ENCODE data around the gene IFT88. TPM values are rescaled to one million over a fixed set of nuclear protein-coding genes. Genes with fewer than 3 reads are reported as not detected.
"Not testable (repeated sequence)": the region's sequence is repeated elsewhere in the genome, so short reads cannot be mapped to it uniquely, and the experiment has no call there.

The IFT88 gene
- total RNA-seq, 1 experiment from 2014 or later = 19.4 TPM

GRCh38 chr13:20672772-20673171 lies 105.8 kb downstream of the IFT88 start:
- TF ChIP-seq CTCF (conservative IDR thresholded peaks at IDR 0.05; ENCODE audit: low read depth, low read length) = no peak
- TF ChIP-seq EZH2 (IDR thresholded peaks at IDR 0.05; ENCODE audit: borderline replicate concordance, low read depth, low read length, poor library complexity, severe bottlenecking) = no peak
- ChIA-PET CTCF (no interaction called here), POLR2A (ENCODE audit: low non-redundant PET) (no interaction called here)
- DNase-seq (ENCODE audit: low spot score) = no peak
- no peaks in the 10 kb centered on the region for H3K36me3 ChIP-seq (ENCODE audit: insufficient read depth, low read length, poor library complexity, severe bottlenecking)
- H3K4me3 ChIP-seq (ENCODE audit: low read depth, low read length, poor library complexity, severe bottlenecking) = no peak overlapping the region
- intact Hi-C loops (cut with micrococcal nuclease; ENCODE audit: unreplicated experiment) = no loop called here
- H3K27ac ChIP-seq (ENCODE audit: low read depth, low read length, poor library complexity, severe bottlenecking) = no peak overlapping the region
- BruUV-seq (replicated peaks) = no TSS peak
- H3K4me1 ChIP-seq (ENCODE audit: insufficient read depth, low read length, poor library complexity, severe bottlenecking) = no peaks in the 10 kb centered on the region
- H3K27me3 ChIP-seq (replicated peaks; ENCODE audit: insufficient read depth, low read depth, low read length, poor library complexity) = no peaks in the 10 kb centered on the region
- H3K9me3 ChIP-seq (ENCODE audit: low read depth, low read length, poor library complexity, severe bottlenecking) = no peaks in the 10 kb centered on the region

- no peak for DNase-seq (ENCODE audit: low spot score)
- H3K4me1 ChIP-seq (ENCODE audit: insufficient read depth, low read length, poor library complexity, severe bottlenecking) = no peaks in the 10 kb centered on the region
- intact Hi-C loops (cut with micrococcal nuclease; ENCODE audit: unreplicated experiment) = no loop called here
- CTCF ChIA-PET = no interaction called here
- no TSS peak for BruUV-seq (replicated peaks)
- H3K4me3 ChIP-seq (ENCODE audit: low read depth, low read length, poor library complexity, severe bottlenecking) = no peak overlapping the region
- no peaks in the 10 kb centered on the region for H3K36me3 ChIP-seq (ENCODE audit: insufficient read depth, low read length, poor library complexity, severe bottlenecking)
- TF ChIP-seq EZH2 (IDR thresholded peaks at IDR 0.05; ENCODE audit: borderline replicate concordance, low read depth, low read length, poor library complexity, severe bottlenecking) (no peak), CTCF (conservative IDR thresholded peaks at IDR 0.05; ENCODE audit: low read depth, low read length) (no peak)
- H3K27ac ChIP-seq (ENCODE audit: low read depth, low read length, poor library complexity, severe bottlenecking) = no peak overlapping the region
- H3K27me3 ChIP-seq (replicated peaks; ENCODE audit: insufficient read depth, low read depth, low read length, poor library complexity) = no peaks in the 10 kb centered on the region
- no peaks in the 10 kb centered on the region for H3K9me3 ChIP-seq (ENCODE audit: low read depth, low read length, poor library complexity, severe bottlenecking)
- POLR2A ChIA-PET (ENCODE audit: low non-redundant PET) = no interaction called here
These were observed 106.8 kb downstream of the IFT88 start for GRCh38 chr13:20673715-20674114.

GRCh38 chr13:20676213-20676612 lies 109.3 kb downstream of the IFT88 start:
- CTCF ChIA-PET = no interaction called here
- DNase-seq (ENCODE audit: low spot score) = no peak
- Histone ChIP-seq H3K4me1 (ENCODE audit: insufficient read depth, low read length, poor library complexity, severe bottlenecking) (no peaks in the 10 kb centered on the region), H3K27ac (ENCODE audit: low read depth, low read length, poor library complexity, severe bottlenecking) (no peak overlapping the region), H3K27me3 (replicated peaks; ENCODE audit: insufficient read depth, low read depth, low read length, poor library complexity) (no peaks in the 10 kb centered on the region), H3K9me3 (ENCODE audit: low read depth, low read length, poor library complexity, severe bottlenecking) (no peaks in the 10 kb centered on the region), H3K36me3 (ENCODE audit: insufficient read depth, low read length, poor library complexity, severe bottlenecking) (no peaks in the 10 kb centered on the region), H3K4me3 (ENCODE audit: low read depth, low read length, poor library complexity, severe bottlenecking) (no peak overlapping the region)
- TF ChIP-seq EZH2 (IDR thresholded peaks at IDR 0.05; ENCODE audit: borderline replicate concordance, low read depth, low read length, poor library complexity, severe bottlenecking) (no peak), CTCF (conservative IDR thresholded peaks at IDR 0.05; ENCODE audit: low read depth, low read length) (no peak)
- intact Hi-C loops (cut with micrococcal nuclease; ENCODE audit: unreplicated experiment) = no loop called here
- BruUV-seq (replicated peaks) = no TSS peak
- POLR2A ChIA-PET (ENCODE audit: low non-redundant PET) = no interaction called here

- H3K27me3 ChIP-seq (replicated peaks; ENCODE audit: insufficient read depth, low read depth, low read length, poor library complexity); POLR2A ChIA-PET (ENCODE audit: low non-redundant PET); intact Hi-C loops (cut with micrococcal nuclease; ENCODE audit: unreplicated experiment); H3K4me3 ChIP-seq (ENCODE audit: low read depth, low read length, poor library complexity, severe bottlenecking); H3K9me3 ChIP-seq (ENCODE audit: low read depth, low read length, poor library complexity, severe bottlenecking); BruUV-seq (replicated peaks); H3K36me3 ChIP-seq (ENCODE audit: insufficient read depth, low read length, poor library complexity, severe bottlenecking); CTCF ChIA-PET; H3K4me1 ChIP-seq (ENCODE audit: insufficient read depth, low read length, poor library complexity, severe bottlenecking); H3K27ac ChIP-seq (ENCODE audit: low read depth, low read length, poor library complexity, severe bottlenecking): not testable (repeated sequence)
- DNase-seq (ENCODE audit: low spot score) = peak; percentile 10
These were observed 111.6 kb downstream of the IFT88 start for GRCh38 chr13:20678606-20679005.
